Measurements from ENCODE around the gene ELMO1.

DNA sequence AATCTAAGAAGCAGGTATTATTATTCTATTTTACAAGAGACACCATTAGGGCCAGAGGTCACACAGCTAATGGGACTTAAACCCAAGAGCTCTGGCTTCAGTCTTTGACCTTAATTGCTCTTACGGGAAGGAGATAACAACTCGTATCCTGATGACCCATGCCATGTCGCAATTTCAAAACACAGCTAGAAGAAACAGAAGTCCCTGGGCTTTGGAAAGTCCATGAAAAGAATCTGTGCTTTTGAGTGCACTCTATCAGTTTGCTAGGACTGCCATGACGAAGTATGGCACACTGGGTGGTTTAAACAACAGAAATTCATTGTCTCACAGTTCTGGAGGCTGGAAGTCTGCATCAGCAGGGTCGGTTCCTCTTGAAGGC lies 476.5 kb downstream of the ELMO1 start:
- TF ChIP-seq, protein P1, sequence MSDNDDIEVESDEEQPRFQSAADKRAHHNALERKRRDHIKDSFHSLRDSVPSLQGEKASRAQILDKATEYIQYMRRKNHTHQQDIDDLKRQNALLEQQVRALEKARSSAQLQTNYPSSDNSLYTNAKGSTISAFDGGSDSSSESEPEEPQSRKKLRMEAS (IDR thresholded peaks at IDR 0.05) = no peak
- TF ChIP-seq, protein P2, sequence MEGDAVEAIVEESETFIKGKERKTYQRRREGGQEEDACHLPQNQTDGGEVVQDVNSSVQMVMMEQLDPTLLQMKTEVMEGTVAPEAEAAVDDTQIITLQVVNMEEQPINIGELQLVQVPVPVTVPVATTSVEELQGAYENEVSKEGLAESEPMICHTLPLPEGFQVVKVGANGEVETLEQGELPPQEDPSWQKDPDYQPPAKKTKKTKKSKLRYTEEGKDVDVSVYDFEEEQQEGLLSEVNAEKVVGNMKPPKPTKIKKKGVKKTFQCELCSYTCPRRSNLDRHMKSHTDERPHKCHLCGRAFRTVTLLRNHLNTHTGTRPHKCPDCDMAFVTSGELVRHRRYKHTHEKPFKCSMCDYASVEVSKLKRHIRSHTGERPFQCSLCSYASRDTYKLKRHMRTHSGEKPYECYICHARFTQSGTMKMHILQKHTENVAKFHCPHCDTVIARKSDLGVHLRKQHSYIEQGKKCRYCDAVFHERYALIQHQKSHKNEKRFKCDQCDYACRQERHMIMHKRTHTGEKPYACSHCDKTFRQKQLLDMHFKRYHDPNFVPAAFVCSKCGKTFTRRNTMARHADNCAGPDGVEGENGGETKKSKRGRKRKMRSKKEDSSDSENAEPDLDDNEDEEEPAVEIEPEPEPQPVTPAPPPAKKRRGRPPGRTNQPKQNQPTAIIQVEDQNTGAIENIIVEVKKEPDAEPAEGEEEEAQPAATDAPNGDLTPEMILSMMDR (IDR thresholded peaks at IDR 0.05 in 2 of 3, conservative IDR thresholded peaks at IDR 0.05 in 1 of 3; ENCODE audit: borderline replicate concordance in 1 of 3, insufficient read depth in 1 of 3, low read depth in 2 of 3, low read length in 2 of 3) = no peak
- TF ChIP-seq EZH2 (IDR thresholded peaks at IDR 0.05) (no peak), JUND (IDR thresholded peaks at IDR 0.05) (no peak)
